ENCODE data around the gene INPP5D. TPM values are rescaled to one million over a fixed set of nuclear protein-coding genes. Genes with fewer than 3 reads are reported as not detected.
A peak's percentile ranks its signal among the peaks of the same experiment; 100 is the strongest.
"Not testable (repeated sequence)": the region's sequence is repeated elsewhere in the genome, so short reads cannot be mapped to it uniquely, and the experiment has no call there.

Gene INPP5D
- total and polyA plus RNA-seq, 2 donors: 26.6 to 42.0 TPM

DNA sequence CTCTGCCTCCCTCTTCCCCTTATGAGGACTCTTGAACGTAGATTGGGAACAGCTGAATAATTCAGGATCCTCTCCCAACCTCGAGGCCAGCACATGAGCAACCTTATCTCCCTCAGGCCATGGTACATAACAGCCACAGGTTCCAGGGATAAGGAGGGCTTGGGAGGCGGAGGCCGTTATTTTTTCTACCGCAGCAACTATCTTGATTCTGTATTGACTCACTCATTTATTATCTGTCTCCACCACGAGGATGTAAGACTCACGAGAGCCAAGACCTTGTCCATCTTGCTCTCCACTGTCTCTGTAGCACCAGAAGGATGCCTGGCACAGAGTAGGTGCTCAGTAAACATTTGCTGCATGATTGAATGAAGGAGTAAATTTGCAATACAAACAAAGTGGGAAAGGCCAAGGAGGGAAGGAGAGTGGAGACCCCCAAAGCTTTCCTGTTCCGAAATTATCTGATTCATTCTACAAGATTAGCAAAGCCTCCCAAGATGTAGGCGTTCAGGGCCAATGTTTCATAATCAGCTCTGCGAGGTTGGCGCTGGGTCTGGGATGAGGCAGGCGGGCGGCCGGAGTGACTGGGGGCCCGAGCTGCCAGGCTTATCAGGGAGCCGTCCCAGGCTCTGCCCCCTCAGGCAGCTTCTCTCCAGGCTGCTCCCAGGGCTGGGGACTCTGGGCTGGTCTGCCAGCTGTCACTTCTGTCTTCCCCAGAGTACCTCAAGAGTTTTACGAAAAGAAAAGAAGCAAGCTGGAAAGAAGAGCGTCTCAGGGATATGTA lies 31.6 kb downstream of the INPP5D start:
- Histone ChIP-seq H3K27me3 (ENCODE audit: control insufficient read depth in 2 of 2, insufficient read depth in 1 of 2, low read length in 1 of 2) (no peaks in the 10 kb centered on the region), H3K36me3 (ENCODE audit: control insufficient read depth in 2 of 2, insufficient read depth in 2 of 2, low read length in 1 of 2) (peaks cover 22 to 36% of the 10 kb centered on the region in 2 donors), H3K4me1 (ENCODE audit: control insufficient read depth in 2 of 2, insufficient read depth in 2 of 2, low read length in 2 of 2) (peaks cover 0 to 10% of the 10 kb centered on the region in 2 donors), H3K9me3 (ENCODE audit: control insufficient read depth in 2 of 2, insufficient read depth in 1 of 2, low read length in 1 of 2) (peaks cover 0 to 3% of the 10 kb centered on the region in 2 donors), H3K27ac (ENCODE audit: low read depth in 1 of 2, low read length in 1 of 2) (no peak overlapping the region), H3K4me3 (ENCODE audit: low read length in 2 of 2) (no peak overlapping the region)
- WGBS: 96% methylated on average over 18 of the region's 18 CpGs
- no peak for DNase-seq (ENCODE audit: low read depth in 6 of 9, low spot score in 9 of 9)

GRCh38 chr2:233092432-233093165 lies 32.5 kb downstream of the INPP5D start:
- Histone ChIP-seq H3K27ac (ENCODE audit: low read depth in 1 of 2, low read length in 1 of 2) (peak overlapping the region; percentile 31 to 36), H3K4me3 (ENCODE audit: low read length in 2 of 2) (no peak overlapping the region), H3K36me3 (ENCODE audit: control insufficient read depth in 2 of 2, insufficient read depth in 2 of 2, low read length in 1 of 2) (peaks cover 22 to 36% of the 10 kb centered on the region in 2 donors), H3K9me3 (ENCODE audit: control insufficient read depth in 2 of 2, insufficient read depth in 1 of 2, low read length in 1 of 2) (peaks cover 0 to 3% of the 10 kb centered on the region in 2 donors), H3K4me1 (ENCODE audit: control insufficient read depth in 2 of 2, insufficient read depth in 2 of 2, low read length in 2 of 2) (peaks cover 0 to 10% of the 10 kb centered on the region in 2 donors), H3K27me3 (ENCODE audit: control insufficient read depth in 2 of 2, insufficient read depth in 1 of 2, low read length in 1 of 2) (no peaks in the 10 kb centered on the region)
- no peak for DNase-seq (ENCODE audit: low read depth in 6 of 9, low spot score in 9 of 9)
- 87% methylated on average over 9 of the region's 9 CpGs for WGBS

DNA sequence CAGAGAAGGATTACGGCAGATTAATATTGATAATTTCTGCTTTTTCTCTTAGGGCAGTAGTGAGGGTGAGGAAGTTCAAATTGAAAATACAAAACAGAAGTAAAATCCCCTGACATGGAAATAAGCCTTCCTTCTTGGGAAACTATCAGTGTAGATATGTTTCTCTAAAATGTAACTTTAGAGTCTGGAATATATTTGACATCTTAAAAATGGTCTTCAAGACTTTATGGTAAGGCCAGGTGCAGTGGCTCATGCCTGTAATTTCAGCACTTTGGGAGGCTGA lies 33.0 kb downstream of the INPP5D start:
- DNase-seq (ENCODE audit: low read depth in 6 of 9, low spot score in 9 of 9): no peak
- Histone ChIP-seq H3K4me3 (ENCODE audit: low read length in 2 of 2) (no peak overlapping the region), H3K36me3 (ENCODE audit: control insufficient read depth in 2 of 2, insufficient read depth in 2 of 2, low read length in 1 of 2) (peaks cover 20 to 33% of the 10 kb centered on the region in 2 donors), H3K27ac (ENCODE audit: low read depth in 1 of 2, low read length in 1 of 2) (no peak overlapping the region), H3K27me3 (ENCODE audit: control insufficient read depth in 2 of 2, insufficient read depth in 1 of 2, low read length in 1 of 2) (no peaks in the 10 kb centered on the region), H3K9me3 (ENCODE audit: control insufficient read depth in 2 of 2, insufficient read depth in 1 of 2, low read length in 1 of 2) (peaks cover 0 to 3% of the 10 kb centered on the region in 2 donors), H3K4me1 (ENCODE audit: control insufficient read depth in 2 of 2, insufficient read depth in 2 of 2, low read length in 2 of 2) (peaks cover 0 to 10% of the 10 kb centered on the region in 2 donors)
- WGBS: 97% methylated on average over 1 of the region's 1 CpG

- peaks cover 16 to 32% of the 10 kb centered on the region in 2 donors for H3K36me3 ChIP-seq (ENCODE audit: control insufficient read depth in 2 of 2, insufficient read depth in 2 of 2, low read length in 1 of 2)
- WGBS: 96% methylated on average over 4 of the region's 4 CpGs
These were observed 33.6 kb downstream of the INPP5D start for GRCh38 chr2:233093721-233094120.

GRCh38 chr2:233094614-233095013 lies 34.5 kb downstream of the INPP5D start:
- no peaks in the 10 kb centered on the region for H3K27me3 ChIP-seq (ENCODE audit: control insufficient read depth in 2 of 2, insufficient read depth in 1 of 2, low read length in 1 of 2)
- H3K27ac ChIP-seq (ENCODE audit: low read depth in 1 of 2, low read length in 1 of 2): no peak overlapping the region
- no peaks in the 10 kb centered on the region for H3K9me3 ChIP-seq (ENCODE audit: control insufficient read depth in 2 of 2, insufficient read depth in 1 of 2, low read length in 1 of 2)
- H3K4me1 ChIP-seq (ENCODE audit: control insufficient read depth in 2 of 2, insufficient read depth in 2 of 2, low read length in 2 of 2): peaks cover 0 to 13% of the 10 kb centered on the region in 2 donors
- WGBS: 78% methylated on average over 6 of the region's 6 CpGs
- no peak overlapping the region for H3K4me3 ChIP-seq (ENCODE audit: low read length in 2 of 2)
- peaks cover 15 to 23% of the 10 kb centered on the region in 2 donors for H3K36me3 ChIP-seq (ENCODE audit: control insufficient read depth in 2 of 2, insufficient read depth in 2 of 2, low read length in 1 of 2)
- no peak for DNase-seq (ENCODE audit: low read depth in 6 of 9, low spot score in 9 of 9)

More at GRCh38 chr2:233093721-233094120, 33.6 kb downstream of the INPP5D start:
- no peaks in the 10 kb centered on the region for H3K27me3 ChIP-seq (ENCODE audit: control insufficient read depth in 2 of 2, insufficient read depth in 1 of 2, low read length in 1 of 2)
- H3K4me1 ChIP-seq (ENCODE audit: control insufficient read depth in 2 of 2, insufficient read depth in 2 of 2, low read length in 2 of 2): peaks cover 0 to 10% of the 10 kb centered on the region in 2 donors
- no peak overlapping the region for H3K4me3 ChIP-seq (ENCODE audit: low read length in 2 of 2)
- peaks cover 0 to 2% of the 10 kb centered on the region in 2 donors for H3K9me3 ChIP-seq (ENCODE audit: control insufficient read depth in 2 of 2, insufficient read depth in 1 of 2, low read length in 1 of 2)
- no peak overlapping the region for H3K27ac ChIP-seq (ENCODE audit: low read depth in 1 of 2, low read length in 1 of 2)
- DNase-seq (ENCODE audit: low read depth in 6 of 9, low spot score in 9 of 9): no peak

- Histone ChIP-seq H3K36me3 (ENCODE audit: control insufficient read depth in 2 of 2, insufficient read depth in 2 of 2, low read length in 1 of 2) (peaks cover 11 to 23% of the 10 kb centered on the region in 2 donors), H3K4me3 (ENCODE audit: low read length in 2 of 2) (no peak overlapping the region), H3K27me3 (ENCODE audit: control insufficient read depth in 2 of 2, insufficient read depth in 1 of 2, low read length in 1 of 2) (no peaks in the 10 kb centered on the region), H3K27ac (ENCODE audit: low read depth in 1 of 2, low read length in 1 of 2) (no peak overlapping the region), H3K4me1 (ENCODE audit: control insufficient read depth in 2 of 2, insufficient read depth in 2 of 2, low read length in 2 of 2) (peaks cover 11 to 27% of the 10 kb centered on the region in 2 donors), H3K9me3 (ENCODE audit: control insufficient read depth in 2 of 2, insufficient read depth in 1 of 2, low read length in 1 of 2) (no peaks in the 10 kb centered on the region)
- 98% methylated on average over 6 of the region's 6 CpGs for WGBS
- DNase-seq (ENCODE audit: low read depth in 6 of 9, low spot score in 9 of 9): no peak
These were observed 35.9 kb downstream of the INPP5D start for GRCh38 chr2:233096006-233096405.

- no peaks in the 10 kb centered on the region for H3K9me3 ChIP-seq (ENCODE audit: control insufficient read depth in 2 of 2, insufficient read depth in 1 of 2, low read length in 1 of 2)
- WGBS: 96% methylated on average over 11 of the region's 11 CpGs
- DNase-seq (ENCODE audit: low read depth in 6 of 9, low spot score in 9 of 9): no peak
- H3K27ac ChIP-seq (ENCODE audit: low read depth in 1 of 2, low read length in 1 of 2): no peak overlapping the region
- peaks cover 0 to 11% of the 10 kb centered on the region in 2 donors for H3K36me3 ChIP-seq (ENCODE audit: control insufficient read depth in 2 of 2, insufficient read depth in 2 of 2, low read length in 1 of 2)
- H3K4me3 ChIP-seq (ENCODE audit: low read length in 2 of 2): no peak overlapping the region
- H3K4me1 ChIP-seq (ENCODE audit: control insufficient read depth in 2 of 2, insufficient read depth in 2 of 2, low read length in 2 of 2): peaks cover 21 to 40% of the 10 kb centered on the region in 2 donors
- no peaks in the 10 kb centered on the region for H3K27me3 ChIP-seq (ENCODE audit: control insufficient read depth in 2 of 2, insufficient read depth in 1 of 2, low read length in 1 of 2)
These were observed 38.5 kb downstream of the INPP5D start for GRCh38 chr2:233098618-233099017.

DNA sequence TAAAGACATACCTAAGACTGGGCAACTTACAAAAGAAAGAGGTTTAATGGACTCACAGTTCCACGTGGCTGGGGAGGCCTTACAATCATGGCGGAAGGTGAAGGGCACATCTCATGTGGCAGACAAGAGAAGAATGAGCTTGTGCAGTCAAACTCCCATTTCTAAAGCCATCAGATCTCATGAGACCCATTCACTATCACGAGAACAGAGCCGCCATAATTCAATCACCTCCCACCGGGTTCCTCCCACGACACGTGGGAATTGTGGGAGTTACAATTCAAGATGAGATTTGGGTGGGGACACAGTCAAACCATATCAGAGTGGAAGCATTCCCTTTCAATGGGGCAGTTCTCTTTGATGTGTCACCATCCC lies 39.7 kb downstream of the INPP5D start:
- H3K36me3 ChIP-seq (ENCODE audit: control insufficient read depth in 2 of 2, insufficient read depth in 2 of 2, low read length in 1 of 2); H3K4me3 ChIP-seq (ENCODE audit: low read length in 2 of 2); DNase-seq (ENCODE audit: low read depth in 6 of 9, low spot score in 9 of 9); H3K9me3 ChIP-seq (ENCODE audit: control insufficient read depth in 2 of 2, insufficient read depth in 1 of 2, low read length in 1 of 2); H3K27me3 ChIP-seq (ENCODE audit: control insufficient read depth in 2 of 2, insufficient read depth in 1 of 2, low read length in 1 of 2): not testable (repeated sequence)
- WGBS: 98% methylated on average over 7 of the region's 7 CpGs
- Histone ChIP-seq H3K4me1 (ENCODE audit: control insufficient read depth in 2 of 2, insufficient read depth in 2 of 2, low read length in 2 of 2) (peaks cover 21 to 37% of the 10 kb centered on the region in 2 donors), H3K27ac (ENCODE audit: low read depth in 1 of 2, low read length in 1 of 2) (peak overlapping the region in 1 of 2 donors; percentile 53)
